ENCODE results near the gene TUBB6. TPM values are rescaled to one million over a fixed set of nuclear protein-coding genes. Genes with fewer than 3 reads are reported as not detected.

Gene TUBB6
- total RNA-seq, 6 experiments from 2014 or later = 434 to 602 (median 568) TPM

GRCh38 chr18:12283666-12284065, 24.4 kb upstream of the TUBB6 start:
- Mint-ChIP-seq H3K36me3 (ENCODE audit: low read depth) (peaks cover 17% of the 10 kb centered on the region; the same call in 1 of the 2 replicates), H3K27me3 (ENCODE audit: insufficient read depth) (peaks cover 4% of the 10 kb centered on the region; the same call in 1 of the 2 replicates), H3K4me3 (no peak overlapping the region), H3K27ac (peak overlapping the region; percentile 99), H3K4me1 (ENCODE audit: low read depth) (peaks cover 72% of the 10 kb centered on the region), H3K9me3 (no peaks in the 10 kb centered on the region)
- TF ChIP-seq CTCF (IDR thresholded peaks at IDR 0.05) = no peak
- DNase-seq = no peak

GRCh38 chr18:12287131-12287681, 20.8 kb upstream of the TUBB6 start:
- H3K4me3 Mint-ChIP-seq = peak overlapping the region; percentile 90
- peak overlapping the region; percentile 98 for H3K27ac Mint-ChIP-seq
- peaks cover 4% of the 10 kb centered on the region; the same call in 1 of the 2 replicates for H3K36me3 Mint-ChIP-seq (ENCODE audit: low read depth)
- no peak for TF ChIP-seq CTCF (IDR thresholded peaks at IDR 0.05)
- H3K4me1 Mint-ChIP-seq (ENCODE audit: low read depth) = peaks cover 53% of the 10 kb centered on the region
- DNase-seq = no peak
- no peaks in the 10 kb centered on the region for H3K9me3 Mint-ChIP-seq
- no peaks in the 10 kb centered on the region for H3K27me3 Mint-ChIP-seq (ENCODE audit: insufficient read depth)

DNA sequence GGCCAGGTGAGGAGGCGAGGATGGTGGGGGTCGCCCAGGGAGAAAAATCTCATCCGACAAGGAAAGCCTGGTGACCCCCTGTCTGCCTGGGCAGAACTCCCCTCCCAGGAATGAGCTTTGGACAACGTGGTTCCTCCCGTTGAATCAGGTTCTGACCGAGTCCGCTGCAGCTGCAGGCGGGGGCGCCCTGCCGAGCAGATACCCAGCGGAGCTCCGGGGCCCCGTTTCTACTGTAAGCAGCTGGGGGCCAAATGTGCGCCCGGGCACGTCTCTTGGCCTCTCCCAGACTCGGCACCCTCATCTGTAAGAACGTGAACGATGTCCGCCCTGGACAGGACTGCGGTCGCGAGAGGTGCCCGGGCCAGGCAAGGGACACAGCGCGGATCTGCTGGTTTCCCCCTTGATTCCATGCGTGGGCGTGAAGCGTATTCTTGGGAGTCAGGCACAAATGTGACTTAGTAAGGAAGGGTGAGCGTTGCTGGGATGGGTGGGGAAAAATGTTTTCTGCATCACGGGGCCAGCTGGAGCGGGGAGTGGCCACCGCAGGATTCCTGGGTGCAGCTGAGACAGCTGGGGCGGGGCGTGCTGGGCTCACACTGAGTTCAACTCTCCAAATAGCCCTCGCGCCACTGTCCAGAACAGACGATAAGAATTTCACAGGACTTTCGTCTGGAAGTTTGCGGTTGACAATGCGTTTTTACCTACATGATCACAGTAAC, 20.2 kb upstream of the TUBB6 start:
- Mint-ChIP-seq H3K4me1 (ENCODE audit: low read depth) (peaks cover 46% of the 10 kb centered on the region), H3K4me3 (peak overlapping the region; percentile 90), H3K27me3 (ENCODE audit: insufficient read depth) (no peaks in the 10 kb centered on the region), H3K9me3 (no peaks in the 10 kb centered on the region), H3K36me3 (ENCODE audit: low read depth) (peaks cover 2% of the 10 kb centered on the region; the same call in 1 of the 2 replicates), H3K27ac (peak overlapping the region; percentile 98)
- DNase-seq = peak; percentile 96
- TF ChIP-seq CTCF (IDR thresholded peaks at IDR 0.05) = peak; percentile 12; the same call in 1 of the 2 replicates

GRCh38 chr18:12288403-12288755, 19.7 kb upstream of the TUBB6 start:
- H3K4me1 Mint-ChIP-seq (ENCODE audit: low read depth) = peaks cover 41% of the 10 kb centered on the region
- H3K27me3 Mint-ChIP-seq (ENCODE audit: insufficient read depth) = no peaks in the 10 kb centered on the region
- no peaks in the 10 kb centered on the region for H3K36me3 Mint-ChIP-seq (ENCODE audit: low read depth)
- no peak for DNase-seq
- H3K27ac Mint-ChIP-seq = peak overlapping the region; percentile 98
- no peak for TF ChIP-seq CTCF (IDR thresholded peaks at IDR 0.05)
- H3K9me3 Mint-ChIP-seq = no peaks in the 10 kb centered on the region
- H3K4me3 Mint-ChIP-seq = peak overlapping the region; percentile 90

GRCh38 chr18:12290086-12290485, 18.0 kb upstream of the TUBB6 start:
- Mint-ChIP-seq H3K4me1 (ENCODE audit: low read depth) (peaks cover 33% of the 10 kb centered on the region), H3K27me3 (ENCODE audit: insufficient read depth) (no peaks in the 10 kb centered on the region), H3K36me3 (ENCODE audit: low read depth) (no peaks in the 10 kb centered on the region), H3K27ac (no peak overlapping the region), H3K9me3 (no peaks in the 10 kb centered on the region), H3K4me3 (no peak overlapping the region)
- TF ChIP-seq CTCF (IDR thresholded peaks at IDR 0.05) = no peak
- no peak for DNase-seq
